Activated naive CD4-positive, alpha-beta T cell treated with anti-CD3 and anti-CD28 coated beads, Interleukin-2, amount 10 ng/mL, durations not matched to agents 7 days and 5 days (primary cell): ENCODE data around the gene CYP27C1.

ENCODE experiments used
- CTCF ChIA-PET: fragments of 350-600 bp; sonication (Branson Sonifier 250); formaldehyde crosslinking; loops from one replicate; lab custom pipeline; 2021; ENCODE audit warnings: antibody characterized with exemption; lab: Charles Lee
- DNase-seq: peaks from one replicate; pipeline ENCODE4 v3.0.0-alpha.2; 2020
- H3K27ac Mint-ChIP-seq: one replicate; pipeline ENCODE4 v1.8.0; 2021; ENCODE audit warnings: mild to moderate bottlenecking, moderate library complexity, mixed read lengths
- H3K27me3 Mint-ChIP-seq: one replicate; pipeline ENCODE4 v1.8.0; 2021; ENCODE audit warnings: mild to moderate bottlenecking, mixed read lengths
- H3K36me3 Mint-ChIP-seq: one replicate; pipeline ENCODE4 v1.8.0; 2021; ENCODE audit warnings: mixed read lengths
- H3K4me1 Mint-ChIP-seq: one replicate; pipeline ENCODE4 v1.8.0; 2021; ENCODE audit warnings: mixed read lengths
- H3K4me3 Mint-ChIP-seq: one replicate; pipeline ENCODE4 v1.8.0; 2021; ENCODE audit warnings: mild to moderate bottlenecking, moderate library complexity, mixed read lengths
- H3K9me3 Mint-ChIP-seq: one replicate; pipeline ENCODE4 v1.8.0; 2021; ENCODE audit warnings: mixed read lengths

CYP27C1 gene

GRCh38 chr2:127154396-127154795, 65.7 kb downstream of the CYP27C1 start:
- Mint-ChIP-seq H3K27ac (no peak overlapping the region), H3K4me3 (no peak overlapping the region), H3K9me3 (no peaks in the 10 kb centered on the region), H3K4me1 (no peaks in the 10 kb centered on the region), H3K27me3 (peaks cover 22% of the 10 kb centered on the region), H3K36me3 (no peaks in the 10 kb centered on the region)
- CTCF ChIA-PET, result no interaction called here
- DNase-seq, result no peak

GRCh38 chr2:127153691-127154158, 66.4 kb downstream of the CYP27C1 start:
- Mint-ChIP-seq H3K27ac (no peak overlapping the region), H3K27me3 (peaks cover 21% of the 10 kb centered on the region), H3K9me3 (no peaks in the 10 kb centered on the region), H3K4me3 (no peak overlapping the region), H3K4me1 (no peaks in the 10 kb centered on the region), H3K36me3 (no peaks in the 10 kb centered on the region)
- no peak for DNase-seq
- CTCF ChIA-PET, result no interaction called here

GRCh38 chr2:127150996-127151395, 69.1 kb downstream of the CYP27C1 start:
- H3K27me3 Mint-ChIP-seq, result peaks cover 10% of the 10 kb centered on the region
- H3K9me3 Mint-ChIP-seq, result no peaks in the 10 kb centered on the region
- CTCF ChIA-PET, result no interaction called here
- H3K4me3 Mint-ChIP-seq, result no peak overlapping the region
- no peaks in the 10 kb centered on the region for H3K36me3 Mint-ChIP-seq
- H3K27ac Mint-ChIP-seq, result no peak overlapping the region
- DNase-seq, result no peak
- no peaks in the 10 kb centered on the region for H3K4me1 Mint-ChIP-seq

- H3K4me1 Mint-ChIP-seq, result no peaks in the 10 kb centered on the region
- no peak overlapping the region for H3K27ac Mint-ChIP-seq
Measured at GRCh38 chr2:127149384-127149783, 70.7 kb downstream of the CYP27C1 start.

GRCh38 chr2:127146820-127147502, 73.1 kb downstream of the CYP27C1 start:
- H3K27me3 Mint-ChIP-seq, result peaks cover 22% of the 10 kb centered on the region
- no peak overlapping the region for H3K27ac Mint-ChIP-seq
- CTCF ChIA-PET, result interaction anchor here (0.7 kb wide), 1 partner anchor 511 kb away, joined by 3 read pairs; no protein-coding TSS in a partner anchor
- H3K9me3 Mint-ChIP-seq, result no peaks in the 10 kb centered on the region
- no peaks in the 10 kb centered on the region for H3K36me3 Mint-ChIP-seq
- H3K4me3 Mint-ChIP-seq, result no peak overlapping the region
- no peaks in the 10 kb centered on the region for H3K4me1 Mint-ChIP-seq
- DNase-seq, result no peak

More at GRCh38 chr2:127149384-127149783, 70.7 kb downstream of the CYP27C1 start:
- Mint-ChIP-seq H3K4me3 (no peak overlapping the region), H3K36me3 (no peaks in the 10 kb centered on the region), H3K27me3 (peaks cover 10% of the 10 kb centered on the region), H3K9me3 (no peaks in the 10 kb centered on the region)
- no peak for DNase-seq
- CTCF ChIA-PET, result interaction anchor here (0.6 kb wide), 1 partner anchor 64 kb away, joined by 3 read pairs; no protein-coding TSS in a partner anchor

GRCh38 chr2:127146071-127146725, 73.9 kb downstream of the CYP27C1 start:
- Mint-ChIP-seq H3K9me3 (no peaks in the 10 kb centered on the region), H3K4me1 (no peaks in the 10 kb centered on the region), H3K27me3 (peaks cover 24% of the 10 kb centered on the region), H3K4me3 (no peak overlapping the region), H3K36me3 (no peaks in the 10 kb centered on the region), H3K27ac (no peak overlapping the region)
- DNase-seq, result no peak
- CTCF ChIA-PET, result no interaction called here

GRCh38 chr2:127145280-127145895, 74.7 kb downstream of the CYP27C1 start:
- H3K4me1 Mint-ChIP-seq, result no peaks in the 10 kb centered on the region
- no peak for DNase-seq
- H3K36me3 Mint-ChIP-seq, result no peaks in the 10 kb centered on the region
- no peak overlapping the region for H3K4me3 Mint-ChIP-seq
- CTCF ChIA-PET, result no interaction called here
- peaks cover 26% of the 10 kb centered on the region for H3K27me3 Mint-ChIP-seq
- H3K9me3 Mint-ChIP-seq, result no peaks in the 10 kb centered on the region
- no peak overlapping the region for H3K27ac Mint-ChIP-seq

- no peaks in the 10 kb centered on the region for H3K4me1 Mint-ChIP-seq
- H3K27ac Mint-ChIP-seq, result no peak overlapping the region
- no peak overlapping the region for H3K4me3 Mint-ChIP-seq
- no peak for DNase-seq
- CTCF ChIA-PET, result no interaction called here
- peaks cover 26% of the 10 kb centered on the region for H3K27me3 Mint-ChIP-seq
- no peaks in the 10 kb centered on the region for H3K36me3 Mint-ChIP-seq
- no peaks in the 10 kb centered on the region for H3K9me3 Mint-ChIP-seq
Measured at GRCh38 chr2:127143841-127144782, 76.0 kb downstream of the CYP27C1 start.

GRCh38 chr2:127142663-127143630, 77.2 kb downstream of the CYP27C1 start:
- H3K4me3 Mint-ChIP-seq, result no peak overlapping the region
- CTCF ChIA-PET, result interaction anchor here (1.2 kb wide), 1 partner anchor 75 kb away, joined by 3 read pairs; no protein-coding TSS in a partner anchor
- no peaks in the 10 kb centered on the region for H3K9me3 Mint-ChIP-seq
- H3K27me3 Mint-ChIP-seq, result peaks cover 26% of the 10 kb centered on the region
- no peaks in the 10 kb centered on the region for H3K4me1 Mint-ChIP-seq
- DNase-seq, result no peak
- no peaks in the 10 kb centered on the region for H3K36me3 Mint-ChIP-seq
- no peak overlapping the region for H3K27ac Mint-ChIP-seq

GRCh38 chr2:127140538-127140937, 79.6 kb downstream of the CYP27C1 start:
- H3K36me3 Mint-ChIP-seq, result no peaks in the 10 kb centered on the region
- H3K4me3 Mint-ChIP-seq, result no peak overlapping the region
- no peak for DNase-seq
- H3K4me1 Mint-ChIP-seq, result no peaks in the 10 kb centered on the region
- H3K27ac Mint-ChIP-seq, result no peak overlapping the region
- peaks cover 30% of the 10 kb centered on the region for H3K27me3 Mint-ChIP-seq
- no peaks in the 10 kb centered on the region for H3K9me3 Mint-ChIP-seq
- CTCF ChIA-PET, result interaction anchor here (1.2 kb wide), 1 partner anchor 73 kb away, joined by 4 read pairs; no protein-coding TSS in a partner anchor

- peaks cover 30% of the 10 kb centered on the region for H3K27me3 Mint-ChIP-seq
- no peaks in the 10 kb centered on the region for H3K4me1 Mint-ChIP-seq
- H3K4me3 Mint-ChIP-seq, result no peak overlapping the region
- no peak overlapping the region for H3K27ac Mint-ChIP-seq
- no peaks in the 10 kb centered on the region for H3K36me3 Mint-ChIP-seq
- no peaks in the 10 kb centered on the region for H3K9me3 Mint-ChIP-seq
- DNase-seq, result no peak
- CTCF ChIA-PET, result no interaction called here
Measured at GRCh38 chr2:127139766-127140165, 80.3 kb downstream of the CYP27C1 start.

- DNase-seq, result no peak
- H3K36me3 Mint-ChIP-seq, result no peaks in the 10 kb centered on the region
- no peaks in the 10 kb centered on the region for H3K9me3 Mint-ChIP-seq
- CTCF ChIA-PET, result no interaction called here
- no peak overlapping the region for H3K27ac Mint-ChIP-seq
- H3K4me1 Mint-ChIP-seq, result no peaks in the 10 kb centered on the region
- H3K4me3 Mint-ChIP-seq, result no peak overlapping the region
- H3K27me3 Mint-ChIP-seq, result peaks cover 27% of the 10 kb centered on the region
Measured at GRCh38 chr2:127138281-127138680, 81.8 kb downstream of the CYP27C1 start.

- H3K27ac Mint-ChIP-seq, result no peak overlapping the region
- H3K4me3 Mint-ChIP-seq, result no peak overlapping the region
- H3K9me3 Mint-ChIP-seq, result no peaks in the 10 kb centered on the region
- peaks cover 22% of the 10 kb centered on the region for H3K27me3 Mint-ChIP-seq
- CTCF ChIA-PET, result no interaction called here
- no peaks in the 10 kb centered on the region for H3K36me3 Mint-ChIP-seq
- no peaks in the 10 kb centered on the region for H3K4me1 Mint-ChIP-seq
- no peak for DNase-seq
Measured at GRCh38 chr2:127137741-127138140, 82.4 kb downstream of the CYP27C1 start.
